Gastrocnemius medialis (tissue), 4 donors: ENCODE results near the gene ACOT7. TPM values are rescaled to one million over a fixed set of nuclear protein-coding genes. Genes with fewer than 3 reads are reported as not detected.

Experiments used
- ATAC-seq, 2 donors: fragments of 150-250 bp; one replicate each; pipeline ENCODE4 v1.9.1; 2016
- DNase-seq, 2 donors: peaks; one replicate each; pipeline ENCODE4 v3.0.0-alpha.2; 2019
- H3K27ac ChIP-seq, 4 donors: fragments of 200-600 bp; sonication (generic); 1 replicate in 1 of 4; 2 replicates in 3 of 4; pipeline ENCODE4 v1.5.1; 2016 to 2018; ENCODE audit warnings: mild to moderate bottlenecking in 2 of 4, moderate library complexity in 1 of 4
- H3K27me3 ChIP-seq, 3 donors: fragments of 200-600 bp; sonication (generic) in 2 of 3; 1 replicate in 1 of 3; 2 replicates in 2 of 3; pipeline versions ENCODE4 v1.5.1 to v1.6.0; 2016 to 2019; ENCODE audit warnings: mild to moderate bottlenecking in 1 of 3, moderate library complexity in 1 of 3
- H3K36me3 ChIP-seq, 2 donors: fragments of 200-600 bp; sonication (generic) in 1 of 2; one replicate each; pipeline ENCODE4 v1.5.1; 2017 to 2018
- H3K4me1 ChIP-seq, 2 donors: fragments of 200-600 bp; sonication (generic) in 1 of 2; one replicate each; pipeline ENCODE4 v1.5.1; 2016 to 2017; ENCODE audit warnings: mild to moderate bottlenecking in 2 of 2
- H3K4me3 ChIP-seq, 4 donors: fragments of 200-600 bp; sonication (generic) in 3 of 4; 1 replicate in 1 of 4; 2 replicates in 3 of 4; pipeline ENCODE4 v1.5.1; 2016 to 2019; ENCODE audit warnings: mild to moderate bottlenecking in 2 of 4
- H3K9me3 ChIP-seq, 3 donors: fragments of 200-600 bp; sonication (generic) in 2 of 3; 1 replicate in 1 of 3; 2 replicates in 2 of 3; pipeline ENCODE4 v1.5.1; 2016 to 2019
- CTCF ChIP-seq, 5 experiments: fragments of 450-650 bp in 3 of 5; fragments of 200-600 bp in 2 of 5; sonication (generic) in 2 of 5; IDR thresholded peaks in 4 of 5; conservative IDR thresholded peaks in 1 of 5; 1 replicate in 4 of 5; 2 replicates in 1 of 5; pipeline ENCODE4 v1.5.1; 2016 to 2019; ENCODE audit warnings: antibody characterized with exemption in 5 of 5, mild to moderate bottlenecking in 3 of 5, moderate library complexity in 3 of 5
- POLR2A ChIP-seq, 2 donors: fragments of 450-650 bp; IDR thresholded peaks; one replicate each; pipeline ENCODE4 v1.6.1; 2017; ENCODE audit warnings: antibody characterized with exemption in 2 of 2, mild to moderate bottlenecking in 2 of 2, moderate library complexity in 2 of 2
- in situ Hi-C, 4 donors: fragments of 200-750 bp; cut with MboI; loops; one replicate each; pipeline versions ENCODE4 v1.15.0 to v1.8.0; 2017; ENCODE audit warnings: low sequenced_read_pairs in 4 of 4
- intact Hi-C: fragments of 100-400 bp; cut with DNase I; formaldehyde crosslinking; loops from one replicate; pipeline ENCODE4 v1.15.1; 2023; ENCODE audit warnings: low total_unique reads
- total RNA-seq, 4 donors: library from RNA; depleted of rRNA; stranded (reverse); fragments of >200 nt; gene quantifications; one replicate each; pipeline versions ENCODE4 v1.1.0 to v1.2.3, GENCODE V29; 2016

ACOT7 gene
- total RNA-seq, 4 donors from 2014 or later, result 1.3 to 5.8 (median 3.2) TPM

GRCh38 chr1:6273380-6273891 is 120.1 kb downstream of the ACOT7 start:
- DNase-seq (no peak), ATAC-seq (no peak)
- no peak for TF ChIP-seq POLR2A (IDR thresholded peaks at IDR 0.05)
- TF ChIP-seq CTCF (IDR thresholded peaks at IDR 0.05 in 4 of 5, conservative IDR thresholded peaks at IDR 0.05 in 1 of 5), result no peak
- Histone ChIP-seq H3K4me3 (no peak overlapping the region), H3K4me1 (peaks cover 10 to 16% of the 10 kb centered on the region in 2 donors), H3K9me3 (no peaks in the 10 kb centered on the region), H3K36me3 (no peaks in the 10 kb centered on the region), H3K27me3 (no peaks in the 10 kb centered on the region), H3K27ac (no peak overlapping the region)
- intact Hi-C loops (no loop called here), in situ Hi-C loops (no loop called here)

GRCh38 chr1:6272868-6273267 is 120.7 kb downstream of the ACOT7 start:
- H3K27me3 ChIP-seq, result no peaks in the 10 kb centered on the region
- peaks cover 10 to 16% of the 10 kb centered on the region in 2 donors for H3K4me1 ChIP-seq
- no peak overlapping the region for H3K4me3 ChIP-seq
- H3K27ac ChIP-seq, result no peak overlapping the region
- intact Hi-C loops, result no loop called here
- in situ Hi-C loops, result no loop called here
- H3K36me3 ChIP-seq, result no peaks in the 10 kb centered on the region
- DNase-seq, result no peak
- H3K9me3 ChIP-seq, result no peaks in the 10 kb centered on the region
- ATAC-seq, result no peak
- TF ChIP-seq CTCF (IDR thresholded peaks at IDR 0.05 in 4 of 5, conservative IDR thresholded peaks at IDR 0.05 in 1 of 5) (no peak), POLR2A (IDR thresholded peaks at IDR 0.05) (no peak)

GRCh38 chr1:6272452-6272851 is 121.1 kb downstream of the ACOT7 start:
- H3K4me1 ChIP-seq, result peaks cover 10 to 16% of the 10 kb centered on the region in 2 donors
- no peak overlapping the region for H3K27ac ChIP-seq
- intact Hi-C loops, result no loop called here
- ATAC-seq (no peak), DNase-seq (no peak)
- H3K36me3 ChIP-seq, result no peaks in the 10 kb centered on the region
- H3K4me3 ChIP-seq, result no peak overlapping the region
- in situ Hi-C loops, result no loop called here
- TF ChIP-seq POLR2A (IDR thresholded peaks at IDR 0.05), result no peak
- no peak for TF ChIP-seq CTCF (IDR thresholded peaks at IDR 0.05 in 4 of 5, conservative IDR thresholded peaks at IDR 0.05 in 1 of 5)
- H3K9me3 ChIP-seq, result no peaks in the 10 kb centered on the region
- H3K27me3 ChIP-seq, result no peaks in the 10 kb centered on the region

GRCh38 chr1:6271554-6271953 is 122.0 kb downstream of the ACOT7 start:
- DNase-seq (no peak), ATAC-seq (no peak)
- Histone ChIP-seq H3K4me3 (no peak overlapping the region), H3K27me3 (no peaks in the 10 kb centered on the region), H3K27ac (no peak overlapping the region), H3K4me1 (peaks cover 6 to 9% of the 10 kb centered on the region in 2 donors), H3K9me3 (no peaks in the 10 kb centered on the region), H3K36me3 (no peaks in the 10 kb centered on the region)
- in situ Hi-C loops (no loop called here), intact Hi-C loops (no loop called here)
- no peak for TF ChIP-seq CTCF (IDR thresholded peaks at IDR 0.05 in 4 of 5, conservative IDR thresholded peaks at IDR 0.05 in 1 of 5)
- no peak for TF ChIP-seq POLR2A (IDR thresholded peaks at IDR 0.05)

- in situ Hi-C loops (no loop called here), intact Hi-C loops (no loop called here)
- Histone ChIP-seq H3K27ac (no peak overlapping the region), H3K4me1 (peaks cover 4 to 5% of the 10 kb centered on the region in 2 donors), H3K27me3 (no peaks in the 10 kb centered on the region), H3K36me3 (no peaks in the 10 kb centered on the region), H3K9me3 (no peaks in the 10 kb centered on the region), H3K4me3 (no peak overlapping the region)
- DNase-seq (no peak), ATAC-seq (no peak)
- no peak for TF ChIP-seq CTCF (IDR thresholded peaks at IDR 0.05 in 4 of 5, conservative IDR thresholded peaks at IDR 0.05 in 1 of 5)
Measured at GRCh38 chr1:6271006-6271405, 122.6 kb downstream of the ACOT7 start.
